Naive B cell (primary cell): ENCODE data around the gene DNAJB4. TPM values are rescaled to one million over a fixed set of nuclear protein-coding genes. Genes with fewer than 3 reads are reported as not detected.
"Not testable (repeated sequence)": the region's sequence is repeated elsewhere in the genome, so short reads cannot be mapped to it uniquely, and the experiment has no call there.

Source experiments
- ATAC-seq, 2 donors: fragments of 150-1000 bp; cut with Tn5 transposase; 2 replicates each; pipeline ENCODE4 v1.10.0; 2021; ENCODE audit warnings: low read depth in 2 of 2, mild to moderate bottlenecking in 2 of 2, moderate library complexity in 2 of 2
- DNase-seq: peaks from one replicate; pipeline ENCODE4 v3.0.0; 2022
- H3K27ac Mint-ChIP-seq, 6 donors: one replicate each; pipeline ENCODE4 v1.8.0; 2020 to 2022; ENCODE audit warnings: mild to moderate bottlenecking in 6 of 6, mixed read lengths in 6 of 6, moderate library complexity in 5 of 6, inconsistent platforms in 2 of 6
- H3K27me3 Mint-ChIP-seq, 3 donors: one replicate each; pipeline ENCODE4 v1.8.0; 2021 to 2022; ENCODE audit warnings: mixed read lengths in 3 of 3, mild to moderate bottlenecking in 1 of 3
- H3K36me3 Mint-ChIP-seq, 2 donors: one replicate each; pipeline ENCODE4 v1.8.0; 2020 to 2022; ENCODE audit warnings: mixed read lengths in 2 of 2, inconsistent platforms in 1 of 2, mild to moderate bottlenecking in 1 of 2
- H3K4me1 Mint-ChIP-seq, 3 donors: one replicate each; pipeline ENCODE4 v1.8.0; 2020 to 2022; ENCODE audit warnings: mixed read lengths in 3 of 3, inconsistent platforms in 1 of 3, mild to moderate bottlenecking in 1 of 3, moderate library complexity in 1 of 3
- H3K4me3 Mint-ChIP-seq, 8 donors: one replicate each; pipeline ENCODE4 v1.8.0; 2020 to 2022; ENCODE audit warnings: mild to moderate bottlenecking in 8 of 8, mixed read lengths in 8 of 8, moderate library complexity in 8 of 8, inconsistent platforms in 2 of 8
- H3K9me3 Mint-ChIP-seq, 7 donors: one replicate each; pipeline ENCODE4 v1.8.0; 2020 to 2022; ENCODE audit warnings: mixed read lengths in 7 of 7, mild to moderate bottlenecking in 5 of 7, inconsistent platforms in 2 of 7, moderate library complexity in 1 of 7
- polyA plus RNA-seq, 6 donors: library from polyadenylated mRNA; unstranded; fragments of 300-500 nt; fragmentation: Illumina TruSeq; gene quantifications; one replicate each; pipeline ENCODE4 v1.2.3, GENCODE V29; 2021; ENCODE audit warnings: low read depth in 6 of 6

The DNAJB4 gene
- polyA plus RNA-seq, 6 donors from 2014 or later, result 5.0 to 9.8 (median 6.5) TPM

GRCh38 chr1:77978293-77978968, 26.3 kb upstream of the DNAJB4 start:
- DNase-seq (peak; percentile 74), ATAC-seq (peak; percentile 55 to 59)
- Mint-ChIP-seq H3K27ac (no peak overlapping the region), H3K4me1 (peaks cover 14 to 26% (median 25%) of the 10 kb centered on the region in 3 donors), H3K9me3 (no peaks in the 10 kb centered on the region), H3K27me3 (no peaks in the 10 kb centered on the region), H3K36me3 (peaks cover 5 to 11% of the 10 kb centered on the region in 2 donors), H3K4me3 (no peak overlapping the region)

DNA sequence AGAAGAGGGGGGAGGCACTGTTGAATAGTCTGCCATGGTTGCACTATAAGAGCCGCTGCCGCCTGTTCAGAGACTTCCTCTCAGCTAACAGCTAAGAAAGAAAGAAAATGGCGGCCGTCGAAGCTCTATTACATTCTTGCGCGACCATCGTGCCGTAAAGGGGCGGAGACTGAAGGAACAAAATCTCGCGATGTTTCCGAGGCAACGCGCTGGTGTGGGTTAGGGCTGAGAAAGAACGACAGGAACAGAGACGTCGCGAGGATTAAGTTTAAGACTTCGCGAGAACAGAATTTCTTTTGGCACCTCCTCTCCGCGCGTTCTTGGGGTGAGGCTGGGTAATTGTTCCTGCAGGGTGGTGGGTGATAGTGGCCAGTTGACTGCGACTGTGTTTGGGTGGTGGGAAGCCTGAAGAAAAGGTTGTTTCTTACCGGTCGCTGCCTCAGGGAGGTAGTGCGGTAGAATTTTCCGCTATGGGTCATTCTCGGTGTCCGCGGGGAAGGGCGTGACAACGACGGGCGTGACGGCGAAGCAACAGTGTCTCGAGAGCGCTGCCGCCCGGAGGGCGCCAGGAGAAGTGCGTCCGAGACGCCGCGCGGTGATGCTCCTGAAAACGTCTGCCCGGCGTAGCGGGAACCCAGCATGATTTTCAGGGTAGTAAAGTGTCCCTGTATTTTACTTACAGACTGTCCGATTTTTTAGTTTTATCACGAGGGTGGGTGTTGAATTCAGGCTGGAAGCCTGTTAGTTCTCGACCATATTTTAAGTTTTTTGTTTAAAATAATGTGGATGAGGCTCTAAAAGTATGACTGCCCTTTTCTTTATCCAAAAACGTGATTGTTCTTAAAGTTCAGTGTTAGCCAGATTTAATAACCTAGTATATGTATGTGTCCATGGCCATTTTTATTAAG, 25.5 kb upstream of the DNAJB4 start, which contains the start of gene FUBP1:
TSS of gene FUBP1 (minus strand) at position 104 of the 908 bp plus-strand sequence. CDS start at position 36, 68 bp downstream.
- Mint-ChIP-seq H3K9me3 (no peaks in the 10 kb centered on the region), H3K27ac (no peak within 1 kb of the TSS), H3K4me1 (peaks cover 9 to 26% (median 23%) of the 10 kb centered on the region in 3 donors), H3K36me3 (peaks cover 5 to 7% of the 10 kb centered on the region in 2 donors), H3K4me3 (no peak within 1 kb of the TSS), H3K27me3 (no peaks in the 10 kb centered on the region)
- ATAC-seq, result peak; percentile 74 to 75
- peak; percentile 95 for DNase-seq

- not testable (repeated sequence) for ATAC-seq, DNase-seq, H3K4me3 Mint-ChIP-seq, H3K27me3 Mint-ChIP-seq, H3K36me3 Mint-ChIP-seq, H3K27ac Mint-ChIP-seq, H3K9me3 Mint-ChIP-seq
- H3K4me1 Mint-ChIP-seq, result peaks cover 10 to 17% (median 10%) of the 10 kb centered on the region in 3 donors
Observed at GRCh38 chr1:77983352-77983996, 21.3 kb upstream of the DNAJB4 start.

- no peak for ATAC-seq
- Mint-ChIP-seq H3K27ac (no peak overlapping the region), H3K9me3 (no peaks in the 10 kb centered on the region), H3K36me3 (no peaks in the 10 kb centered on the region), H3K4me3 (no peak overlapping the region), H3K27me3 (no peaks in the 10 kb centered on the region), H3K4me1 (peaks cover 10 to 20% (median 10%) of the 10 kb centered on the region in 3 donors)
- DNase-seq, result no peak
Observed at GRCh38 chr1:77983997-77984355, 20.8 kb upstream of the DNAJB4 start.

DNA sequence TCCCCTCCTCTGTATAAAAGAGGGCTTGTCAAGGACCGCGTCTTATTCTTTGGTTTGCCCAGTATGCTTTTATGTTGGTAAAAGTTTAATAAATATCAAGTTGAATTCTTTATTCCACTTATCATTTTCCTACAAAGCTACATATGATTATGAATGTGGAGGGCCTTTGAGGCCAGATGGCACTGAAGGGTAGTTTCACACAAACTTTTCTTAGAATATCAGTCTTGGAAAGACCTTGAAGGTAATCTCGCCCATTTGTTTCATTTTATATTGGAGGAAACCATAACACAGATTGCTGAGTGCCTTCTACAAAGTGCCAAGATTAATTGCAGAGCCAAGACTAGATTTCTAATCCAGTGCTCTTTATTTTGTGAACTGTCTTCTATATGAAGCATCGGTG, 20.1 kb upstream of the DNAJB4 start:
- Mint-ChIP-seq H3K9me3 (no peaks in the 10 kb centered on the region), H3K27ac (no peak overlapping the region), H3K4me3 (no peak overlapping the region), H3K4me1 (peaks cover 10 to 26% (median 10%) of the 10 kb centered on the region in 3 donors), H3K27me3 (no peaks in the 10 kb centered on the region), H3K36me3 (no peaks in the 10 kb centered on the region)
- no peak for ATAC-seq
- DNase-seq, result no peak

- no peak for ATAC-seq
- Mint-ChIP-seq H3K4me3 (no peak overlapping the region), H3K36me3 (no peaks in the 10 kb centered on the region), H3K9me3 (no peaks in the 10 kb centered on the region), H3K27me3 (no peaks in the 10 kb centered on the region), H3K4me1 (peaks cover 4 to 20% (median 8%) of the 10 kb centered on the region in 3 donors), H3K27ac (no peak overlapping the region)
- DNase-seq, result no peak
Observed at GRCh38 chr1:77986810-77987209, 17.9 kb upstream of the DNAJB4 start.

DNA sequence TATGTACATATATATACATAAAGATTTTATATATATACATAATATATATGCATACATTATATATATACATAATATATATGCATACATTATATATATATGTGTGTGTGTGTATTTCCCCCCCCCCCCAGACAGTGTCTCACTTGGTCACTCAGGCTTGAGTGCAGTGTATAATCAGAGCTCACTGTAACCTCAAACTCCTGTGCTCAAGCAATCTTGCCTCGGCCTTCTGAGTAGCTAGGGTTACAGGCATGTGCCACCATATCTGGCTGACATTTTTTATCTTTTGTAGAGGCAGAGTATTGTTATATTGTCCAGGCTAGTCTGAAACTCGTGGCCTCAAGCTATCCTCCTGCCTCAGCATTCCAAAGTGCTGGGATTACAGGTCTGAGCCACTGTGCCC, 16.8 kb upstream of the DNAJB4 start:
- H3K9me3 Mint-ChIP-seq, result no peaks in the 10 kb centered on the region
- no peaks in the 10 kb centered on the region for H3K27me3 Mint-ChIP-seq
- H3K4me3 Mint-ChIP-seq, result no peak overlapping the region
- H3K27ac Mint-ChIP-seq, result peak overlapping the region in 1 of 6 donors; percentile 8
- ATAC-seq (no peak), DNase-seq (no peak)
- peaks cover 4 to 20% (median 11%) of the 10 kb centered on the region in 3 donors for H3K4me1 Mint-ChIP-seq
- H3K36me3 Mint-ChIP-seq, result peaks cover 0 to 1% of the 10 kb centered on the region in 2 donors

GRCh38 chr1:77989744-77990143, 15.0 kb upstream of the DNAJB4 start:
- no peak overlapping the region for H3K4me3 Mint-ChIP-seq
- no peaks in the 10 kb centered on the region for H3K27me3 Mint-ChIP-seq
- no peak for DNase-seq
- peaks cover 0 to 8% of the 10 kb centered on the region in 2 donors for H3K36me3 Mint-ChIP-seq
- H3K9me3 Mint-ChIP-seq, result no peaks in the 10 kb centered on the region
- H3K27ac Mint-ChIP-seq, result peak overlapping the region in 1 of 6 donors; percentile 40
- peaks cover 4 to 20% (median 15%) of the 10 kb centered on the region in 3 donors for H3K4me1 Mint-ChIP-seq
- ATAC-seq, result no peak

DNA sequence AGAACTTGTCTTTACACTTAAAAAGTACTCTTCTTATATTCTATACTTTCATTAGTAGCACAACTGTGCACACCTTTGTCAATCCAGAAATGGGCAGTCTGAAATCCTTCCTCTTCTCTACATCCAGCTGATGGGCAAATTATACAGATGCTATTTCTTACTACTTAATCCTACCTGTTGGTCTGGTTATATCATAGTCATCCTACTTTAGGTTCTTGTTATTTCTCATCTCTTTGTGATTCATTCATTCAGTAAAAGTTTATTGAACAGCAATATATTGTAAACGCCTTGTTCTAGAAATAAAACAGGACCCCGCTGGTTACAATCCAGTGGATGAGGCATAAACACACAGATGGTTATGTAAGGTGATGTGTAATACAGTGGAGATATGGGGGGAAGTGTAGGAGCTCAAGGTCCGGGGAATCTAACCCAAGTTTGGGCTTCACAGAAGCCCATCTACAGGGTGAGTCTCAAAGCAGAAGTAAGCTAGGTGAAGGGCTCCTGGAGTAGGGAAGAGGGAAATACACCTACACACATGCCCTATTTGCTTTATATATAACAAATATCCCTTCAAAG, 14.0 kb upstream of the DNAJB4 start:
- H3K36me3 Mint-ChIP-seq, result peaks cover 0 to 9% of the 10 kb centered on the region in 2 donors
- H3K9me3 Mint-ChIP-seq, result no peaks in the 10 kb centered on the region
- ATAC-seq (no peak), DNase-seq (no peak)
- no peak overlapping the region for H3K4me3 Mint-ChIP-seq
- H3K4me1 Mint-ChIP-seq, result peaks cover 4 to 20% (median 15%) of the 10 kb centered on the region in 3 donors
- no peak overlapping the region for H3K27ac Mint-ChIP-seq
- no peaks in the 10 kb centered on the region for H3K27me3 Mint-ChIP-seq

- no peak for ATAC-seq
- Mint-ChIP-seq H3K27me3 (no peaks in the 10 kb centered on the region), H3K4me3 (no peak overlapping the region)
Observed at GRCh38 chr1:77991638-77992037, 13.1 kb upstream of the DNAJB4 start.

GRCh38 chr1:77994117-77994705, 10.5 kb upstream of the DNAJB4 start:
- Mint-ChIP-seq H3K36me3 (peaks cover 0 to 14% of the 10 kb centered on the region in 2 donors), H3K4me3 (no peak overlapping the region), H3K27me3 (no peaks in the 10 kb centered on the region), H3K9me3 (no peaks in the 10 kb centered on the region), H3K4me1 (peaks cover 4 to 12% (median 7%) of the 10 kb centered on the region in 3 donors), H3K27ac (peak overlapping the region in 1 of 6 donors; percentile 48)
- no peak for ATAC-seq
- DNase-seq, result no peak

More at GRCh38 chr1:77991638-77992037, 13.1 kb upstream of the DNAJB4 start:
- H3K9me3 Mint-ChIP-seq, result no peaks in the 10 kb centered on the region
- H3K36me3 Mint-ChIP-seq, result peaks cover 0 to 9% of the 10 kb centered on the region in 2 donors
- peak overlapping the region in 1 of 6 donors; percentile 27 for H3K27ac Mint-ChIP-seq
- peaks cover 4 to 18% (median 12%) of the 10 kb centered on the region in 3 donors for H3K4me1 Mint-ChIP-seq
- DNase-seq, result no peak

DNA sequence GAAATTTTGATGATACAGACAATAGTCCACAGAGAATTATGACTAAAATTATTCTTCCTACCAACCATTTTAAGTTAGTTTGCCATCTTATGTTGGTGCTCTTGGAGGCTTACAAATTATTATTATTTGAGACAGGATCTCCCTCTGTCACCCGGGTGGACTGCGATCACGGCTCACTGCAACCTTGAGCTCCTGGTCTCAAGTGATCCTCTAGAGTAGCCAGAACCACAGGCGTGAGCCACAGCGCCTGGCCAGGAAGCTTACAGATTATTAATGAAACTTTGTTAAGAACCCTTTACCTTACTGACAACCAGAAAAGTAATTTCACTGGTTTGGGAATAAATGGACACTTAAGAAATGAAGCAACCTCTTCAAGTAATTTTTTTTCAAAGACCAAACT, 8.0 kb upstream of the DNAJB4 start:
- ATAC-seq, result no peak
- Mint-ChIP-seq H3K27me3 (no peaks in the 10 kb centered on the region), H3K36me3 (peaks cover 0 to 14% of the 10 kb centered on the region in 2 donors), H3K9me3 (no peaks in the 10 kb centered on the region), H3K4me3 (no peak overlapping the region), H3K4me1 (peaks cover 4 to 7% (median 4%) of the 10 kb centered on the region in 3 donors), H3K27ac (no peak overlapping the region)
- no peak for DNase-seq

DNA sequence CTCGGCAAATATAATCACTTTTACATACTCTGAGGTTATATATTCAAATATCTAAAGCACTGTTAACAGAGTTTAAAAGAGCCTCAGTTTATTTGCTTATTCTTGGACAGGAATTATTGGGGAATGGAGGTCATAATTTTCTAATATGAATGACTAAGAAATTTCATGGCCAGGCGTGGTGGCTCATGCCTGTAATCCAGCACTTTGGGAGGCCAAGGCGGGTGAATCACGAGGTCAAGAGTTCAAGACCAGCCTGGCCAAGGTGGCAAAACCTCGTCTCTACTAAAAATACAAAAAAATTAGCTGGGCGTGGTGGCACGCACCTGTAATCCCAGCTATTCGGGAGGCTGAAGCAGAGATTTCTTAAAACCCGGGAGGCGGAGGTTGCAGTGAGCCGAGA, 4.2 kb upstream of the DNAJB4 start:
- H3K27ac Mint-ChIP-seq, result peak overlapping the region in 1 of 6 donors; percentile 11
- H3K4me1 Mint-ChIP-seq, result peaks cover 14 to 17% (median 16%) of the 10 kb centered on the region in 3 donors
- DNase-seq, H3K36me3 Mint-ChIP-seq, H3K4me3 Mint-ChIP-seq, H3K27me3 Mint-ChIP-seq, ATAC-seq, H3K9me3 Mint-ChIP-seq: not testable (repeated sequence)
